GM13976 (cell line): ENCODE data around the gene ALX3.

Experiments
- DNase-seq: peaks from one replicate; pipeline ENCODE4 v3.0.0; 2012; ENCODE audit warnings: low spot score
- in situ Hi-C: fragments of 300-500 bp; cut with MboI; formaldehyde crosslinking; loops from one replicate; pipeline ENCODE4 v1.12.0; 2022; ENCODE audit warnings: low sequenced_read_pairs, mixed read lengths, inconsistent platforms; ENCODE audit not compliant: unreplicated experiment
- TF ChIP-seq, protein P1 (sequence below): IDR thresholded peaks from 2 replicates; pipeline ENCODE4 v1.5.1; 2012; ENCODE audit warnings: borderline replicate concordance, mild to moderate bottlenecking; ENCODE audit not compliant: insufficient read depth; ENCODE audit errors: extremely low read depth, missing control alignments, control extremely low read depth

ALX3 gene

GRCh38 chr1:110070671-110071242 is at the start of gene ALX3:
TSS of gene ALX3 (minus strand) at chr1:110070672. CDS start at chr1:110070612, 60 bp downstream.
- DNase-seq = no peak
- TF ChIP-seq, protein P1, sequence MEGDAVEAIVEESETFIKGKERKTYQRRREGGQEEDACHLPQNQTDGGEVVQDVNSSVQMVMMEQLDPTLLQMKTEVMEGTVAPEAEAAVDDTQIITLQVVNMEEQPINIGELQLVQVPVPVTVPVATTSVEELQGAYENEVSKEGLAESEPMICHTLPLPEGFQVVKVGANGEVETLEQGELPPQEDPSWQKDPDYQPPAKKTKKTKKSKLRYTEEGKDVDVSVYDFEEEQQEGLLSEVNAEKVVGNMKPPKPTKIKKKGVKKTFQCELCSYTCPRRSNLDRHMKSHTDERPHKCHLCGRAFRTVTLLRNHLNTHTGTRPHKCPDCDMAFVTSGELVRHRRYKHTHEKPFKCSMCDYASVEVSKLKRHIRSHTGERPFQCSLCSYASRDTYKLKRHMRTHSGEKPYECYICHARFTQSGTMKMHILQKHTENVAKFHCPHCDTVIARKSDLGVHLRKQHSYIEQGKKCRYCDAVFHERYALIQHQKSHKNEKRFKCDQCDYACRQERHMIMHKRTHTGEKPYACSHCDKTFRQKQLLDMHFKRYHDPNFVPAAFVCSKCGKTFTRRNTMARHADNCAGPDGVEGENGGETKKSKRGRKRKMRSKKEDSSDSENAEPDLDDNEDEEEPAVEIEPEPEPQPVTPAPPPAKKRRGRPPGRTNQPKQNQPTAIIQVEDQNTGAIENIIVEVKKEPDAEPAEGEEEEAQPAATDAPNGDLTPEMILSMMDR = no peak
- in situ Hi-C loops = no loop called here

- DNase-seq = no peak
- in situ Hi-C loops = no loop called here
- TF ChIP-seq, protein P1 = no peak
Observed at GRCh38 chr1:110119843-110120242, 49.4 kb upstream of the ALX3 start.

DNA sequence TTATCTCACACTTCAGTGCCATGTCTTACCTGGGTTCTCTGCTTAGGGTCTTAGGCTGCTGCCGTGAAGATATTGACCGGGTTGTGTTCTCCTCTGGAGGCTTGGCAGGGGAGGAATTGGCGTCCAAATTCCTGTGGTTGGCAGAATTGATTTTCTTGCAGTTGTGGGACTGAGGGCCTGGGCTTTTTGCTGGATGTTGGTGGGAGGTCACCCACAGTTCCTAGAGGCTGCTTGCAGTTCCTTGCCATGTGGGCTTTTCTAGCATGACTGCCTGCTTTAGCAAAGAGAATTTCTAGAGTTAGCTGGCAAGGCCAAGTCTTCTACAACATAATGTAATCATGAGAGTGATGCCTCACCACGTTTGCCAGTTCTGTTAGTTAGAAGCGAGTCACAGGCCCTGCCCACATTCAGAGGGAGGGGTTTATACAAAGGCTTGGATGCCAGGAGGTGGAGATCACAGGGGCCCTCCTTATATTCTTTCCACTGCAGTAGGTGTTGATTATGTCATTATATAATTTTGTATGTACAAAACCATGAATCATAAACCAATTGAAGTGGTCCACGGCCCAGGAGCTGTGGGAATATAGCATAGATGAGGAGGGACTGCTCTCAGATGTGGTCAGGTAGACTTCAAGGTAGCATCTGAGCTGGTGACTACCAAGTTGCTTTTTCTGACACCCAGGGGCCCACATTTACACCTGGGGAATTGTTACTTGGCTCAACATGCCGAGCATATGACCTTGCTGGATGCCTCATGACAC is 48.3 kb upstream of the ALX3 start:
- TF ChIP-seq, protein P1 = no peak
- no peak for DNase-seq
- in situ Hi-C loops = no loop called here

DNA sequence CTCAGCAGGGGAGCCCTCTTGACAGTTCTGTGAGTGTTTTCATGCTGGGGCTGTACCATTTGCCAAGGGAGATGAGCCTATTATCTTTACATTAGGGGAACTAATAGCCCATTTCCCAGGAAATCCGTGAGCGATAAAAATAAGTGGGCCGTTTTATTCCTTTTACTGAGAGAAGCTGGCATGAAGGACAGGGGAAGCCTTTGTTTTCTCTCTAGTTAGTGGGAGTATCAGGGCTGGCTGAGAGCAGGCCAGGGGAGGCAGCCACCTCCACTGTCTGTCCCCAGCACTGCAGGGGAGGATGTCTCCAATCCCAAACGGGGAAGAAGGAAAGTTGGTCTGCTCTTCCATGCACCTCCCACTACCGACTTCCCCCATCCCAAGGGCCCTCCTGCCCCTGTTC is 44.3 kb upstream of the ALX3 start:
- TF ChIP-seq, protein P1 = no peak
- in situ Hi-C loops = no loop called here
- no peak for DNase-seq

- in situ Hi-C loops = no loop called here
- TF ChIP-seq, protein P1 = no peak
- no peak for DNase-seq
Observed at GRCh38 chr1:110114173-110114572, 43.7 kb upstream of the ALX3 start.

GRCh38 chr1:110113551-110113950 is 43.1 kb upstream of the ALX3 start:
- in situ Hi-C loops = no loop called here
- no peak for DNase-seq
- TF ChIP-seq, protein P1 = no peak
